Bladder microvascular endothelial cell (primary cell): ENCODE measurements around the gene C22orf15. TPM values are rescaled to one million over a fixed set of nuclear protein-coding genes. Genes with fewer than 3 reads are reported as not detected.

Experiments
- total RNA-seq: library from RNA; depleted of rRNA; stranded (reverse); fragments of >200 nt; gene quantifications from 2 replicates; pipeline ENCODE4 v1.2.3, GENCODE V29; 2014

The C22orf15 gene, protein sequence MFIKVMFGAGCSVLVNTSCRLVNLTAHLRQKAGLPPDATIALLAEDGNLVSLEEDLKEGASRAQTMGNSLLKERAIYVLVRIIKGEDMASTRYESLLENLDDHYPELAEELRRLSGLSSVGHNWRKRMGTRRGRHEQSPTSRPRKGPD
- total RNA-seq, result 0.13 and 0.81 TPM in 2 replicates

DNA sequence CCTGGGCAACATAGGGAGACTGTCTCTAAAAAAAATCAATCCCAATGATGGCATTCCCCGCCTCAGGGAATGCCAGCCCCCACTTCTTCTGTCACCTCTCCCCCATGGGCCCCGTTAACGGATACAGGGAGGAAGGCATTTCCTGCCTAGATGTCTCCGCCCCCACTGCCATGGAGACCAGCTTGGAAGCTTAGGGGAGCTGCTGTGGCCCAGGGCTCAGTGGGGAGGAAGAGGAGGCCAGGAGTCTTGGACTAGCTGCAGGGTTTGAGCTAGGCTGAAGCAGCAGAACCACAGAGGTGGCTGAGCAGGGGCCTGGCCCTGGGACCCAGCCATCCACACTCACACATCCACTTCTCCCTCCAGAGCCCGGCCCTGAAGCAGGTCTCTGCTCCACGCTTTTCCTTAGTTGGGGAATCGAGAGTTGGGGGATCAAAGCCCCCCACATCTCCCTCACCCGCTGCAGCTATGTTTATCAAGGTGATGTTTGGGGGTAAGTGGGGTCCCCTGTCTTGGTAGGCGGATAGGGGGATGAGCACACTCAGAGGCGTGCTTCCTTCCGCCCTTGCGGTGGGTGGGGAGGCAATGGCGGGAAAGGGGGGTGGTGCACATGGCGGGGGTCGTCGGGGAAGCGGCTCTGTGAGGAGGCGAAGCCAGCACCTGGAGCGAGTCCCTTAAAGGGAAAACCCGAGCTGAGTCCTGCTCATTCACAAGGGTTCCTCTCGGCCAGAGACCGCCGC is at the start of gene C22orf15:
Gene C22orf15, plus strand, starts transcription at position 149 of the 737 bp plus-strand sequence. Its CDS starts 317 bp downstream, at position 466.

DNA sequence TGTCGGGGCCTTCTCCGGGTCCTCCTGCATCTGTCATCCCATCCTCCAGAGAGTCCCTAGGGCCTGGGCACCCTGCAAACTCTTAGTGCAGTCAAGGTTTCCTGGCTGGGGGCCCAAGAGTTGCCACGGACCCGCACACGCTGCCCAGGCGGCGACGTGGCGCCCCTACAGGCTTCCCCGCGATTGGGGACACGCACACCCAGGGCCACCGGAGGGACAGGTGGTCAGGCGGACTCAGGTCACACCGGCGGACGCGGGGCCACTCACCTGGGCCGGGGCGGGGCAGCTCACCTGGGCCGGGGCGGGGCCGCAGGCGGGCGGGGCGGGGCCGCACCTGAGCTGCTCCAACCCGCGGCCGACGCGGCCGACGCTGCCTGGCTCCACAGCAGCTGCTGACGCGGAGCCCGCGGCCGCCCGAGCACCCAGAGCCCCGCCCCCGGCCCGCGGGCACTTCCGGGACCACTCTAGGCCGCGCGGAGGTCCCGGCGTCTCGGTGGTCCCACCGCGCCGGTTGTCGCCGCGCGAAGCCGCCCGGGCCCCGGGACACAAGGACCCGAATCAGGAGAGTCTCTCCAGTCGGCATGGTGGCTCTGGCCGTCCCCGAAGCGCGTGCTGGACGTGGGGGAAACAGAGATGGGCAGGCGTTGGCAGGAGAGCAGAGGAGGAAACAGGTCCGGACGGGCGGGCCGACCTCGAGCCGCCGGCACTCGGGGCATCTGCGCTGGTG is 11.9 kb upstream of the C22orf15 start, which contains the start of gene ZNF70:
Gene ZNF70, minus strand, starts transcription at position 399 of the 727 bp plus-strand sequence. CDS start 5,972 bp downstream, outside the sequence.

DNA sequence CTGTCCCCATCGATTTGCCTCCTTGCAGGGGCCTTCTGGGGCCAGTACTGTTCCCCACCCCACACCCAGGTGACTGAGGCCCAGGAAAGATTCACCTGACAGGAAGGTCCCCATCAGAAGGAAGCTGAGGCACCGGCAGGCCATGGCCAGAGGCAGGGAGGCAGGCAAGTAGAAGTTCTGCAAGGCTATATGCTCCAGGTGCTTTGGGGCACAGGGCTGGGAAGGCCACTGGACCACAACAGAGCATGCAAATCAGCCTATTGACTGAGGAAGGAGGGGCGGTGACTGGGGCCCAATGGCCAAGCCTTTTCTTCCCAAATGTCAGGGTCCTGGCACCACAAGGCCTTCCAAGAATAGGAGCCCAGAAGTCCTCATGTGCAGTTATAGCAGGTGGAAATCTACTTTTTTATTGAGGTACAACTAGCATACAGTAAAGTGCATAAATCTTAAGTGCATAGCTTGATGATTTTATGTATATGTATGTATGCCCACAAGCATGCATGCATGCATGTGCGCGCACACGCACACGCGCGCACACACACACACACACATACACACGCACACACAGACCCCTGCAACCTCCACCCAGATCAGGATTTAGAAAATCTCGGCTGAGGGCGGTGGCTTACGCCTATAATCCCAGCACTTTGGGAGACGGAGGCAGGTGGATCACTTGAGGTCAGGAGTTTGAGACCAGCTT is 8.4 kb upstream of the C22orf15 start, which contains the start of gene VPREB3:
Gene VPREB3, minus strand, starts transcription at position 206 of the 700 bp plus-strand sequence. Its CDS starts 62 bp downstream, at position 144.

DNA sequence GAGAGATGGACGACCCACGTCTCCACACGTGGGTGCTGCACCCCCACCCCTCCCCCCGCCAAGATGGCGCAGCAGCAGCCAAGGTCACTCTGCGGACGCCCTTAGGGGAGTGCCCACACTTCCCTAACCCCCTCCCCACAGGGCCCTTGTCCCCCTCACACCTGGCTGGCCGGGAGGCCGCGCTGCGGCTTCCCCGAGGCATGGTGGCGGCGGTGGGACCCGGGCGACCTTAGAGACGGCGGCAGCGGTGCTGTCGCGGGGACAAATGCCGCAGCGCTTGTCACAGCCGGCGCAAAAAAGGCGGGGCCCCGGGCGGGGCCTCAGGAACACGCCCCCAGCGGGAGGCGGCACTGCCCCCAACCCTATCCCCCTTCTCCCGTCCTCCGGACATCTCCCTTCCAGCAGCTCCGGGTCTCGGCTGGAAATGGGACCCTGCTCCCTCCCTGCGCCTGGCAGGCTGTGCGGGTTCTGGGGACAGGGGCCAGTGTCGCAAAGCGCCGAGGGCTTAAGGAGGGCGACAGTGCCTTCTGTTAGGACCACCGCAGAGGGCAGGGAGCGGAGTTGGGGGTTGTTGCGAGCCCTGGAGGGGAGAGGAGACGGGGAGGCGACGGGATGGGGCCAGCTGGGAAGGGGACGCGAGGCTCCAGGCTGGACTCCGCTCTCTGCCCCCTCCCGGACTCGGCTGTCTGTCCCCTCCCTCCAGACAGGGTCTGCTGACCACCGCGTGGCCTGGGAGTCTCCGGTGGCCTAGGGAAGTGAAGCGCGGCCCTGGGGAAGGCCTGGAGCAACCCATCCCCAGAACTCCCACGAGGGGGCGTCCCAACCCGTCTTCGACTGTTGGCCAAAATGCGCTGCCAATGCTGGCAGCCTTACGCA is 5.1 kb downstream of the C22orf15 start, which contains the start of gene CHCHD10:
Gene CHCHD10, minus strand, starts transcription at position 300 of the 876 bp plus-strand sequence. Its CDS starts 98 bp downstream, at position 202.

DNA sequence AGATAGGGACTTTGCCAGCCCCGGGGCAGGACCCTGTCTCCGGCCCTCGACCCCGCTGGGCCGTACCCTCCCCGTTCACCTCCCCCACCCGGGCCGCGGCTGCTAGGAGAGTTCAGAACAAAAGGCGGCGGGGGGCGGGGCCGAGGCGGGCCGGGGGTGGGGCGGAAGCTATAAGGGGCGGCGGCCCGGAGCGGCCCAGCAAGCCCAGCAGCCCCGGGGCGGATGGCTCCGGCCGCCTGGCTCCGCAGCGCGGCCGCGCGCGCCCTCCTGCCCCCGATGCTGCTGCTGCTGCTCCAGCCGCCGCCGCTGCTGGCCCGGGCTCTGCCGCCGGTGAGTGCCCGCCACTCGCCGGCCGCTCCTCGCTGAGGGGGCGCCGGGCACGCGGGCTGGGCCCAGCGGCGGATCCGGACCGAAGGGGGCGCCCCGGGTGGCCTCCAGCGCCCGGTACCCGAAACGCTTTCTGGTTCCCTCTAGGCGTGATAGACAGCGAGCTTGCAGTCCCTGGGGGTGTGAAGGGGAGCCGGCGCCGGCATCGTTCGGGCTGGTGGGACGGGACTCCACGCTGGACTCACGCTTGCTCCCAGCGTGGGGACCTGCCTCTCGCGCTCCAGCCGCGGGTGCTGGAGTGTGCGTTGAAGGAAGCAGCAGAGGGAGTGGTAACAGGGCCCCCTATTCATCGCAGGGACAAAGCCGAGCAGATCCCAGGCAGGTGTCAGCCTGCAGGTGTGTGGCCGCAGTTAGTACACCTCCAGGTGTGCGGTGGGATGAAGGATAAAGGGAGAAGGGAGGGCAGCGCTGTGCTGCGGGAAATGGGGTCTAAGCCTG is 10.1 kb downstream of the C22orf15 start, which contains the start of gene MMP11:
Gene MMP11, plus strand, starts transcription at position 201 of the 825 bp plus-strand sequence. Its CDS starts 22 bp downstream, at position 223.

DNA sequence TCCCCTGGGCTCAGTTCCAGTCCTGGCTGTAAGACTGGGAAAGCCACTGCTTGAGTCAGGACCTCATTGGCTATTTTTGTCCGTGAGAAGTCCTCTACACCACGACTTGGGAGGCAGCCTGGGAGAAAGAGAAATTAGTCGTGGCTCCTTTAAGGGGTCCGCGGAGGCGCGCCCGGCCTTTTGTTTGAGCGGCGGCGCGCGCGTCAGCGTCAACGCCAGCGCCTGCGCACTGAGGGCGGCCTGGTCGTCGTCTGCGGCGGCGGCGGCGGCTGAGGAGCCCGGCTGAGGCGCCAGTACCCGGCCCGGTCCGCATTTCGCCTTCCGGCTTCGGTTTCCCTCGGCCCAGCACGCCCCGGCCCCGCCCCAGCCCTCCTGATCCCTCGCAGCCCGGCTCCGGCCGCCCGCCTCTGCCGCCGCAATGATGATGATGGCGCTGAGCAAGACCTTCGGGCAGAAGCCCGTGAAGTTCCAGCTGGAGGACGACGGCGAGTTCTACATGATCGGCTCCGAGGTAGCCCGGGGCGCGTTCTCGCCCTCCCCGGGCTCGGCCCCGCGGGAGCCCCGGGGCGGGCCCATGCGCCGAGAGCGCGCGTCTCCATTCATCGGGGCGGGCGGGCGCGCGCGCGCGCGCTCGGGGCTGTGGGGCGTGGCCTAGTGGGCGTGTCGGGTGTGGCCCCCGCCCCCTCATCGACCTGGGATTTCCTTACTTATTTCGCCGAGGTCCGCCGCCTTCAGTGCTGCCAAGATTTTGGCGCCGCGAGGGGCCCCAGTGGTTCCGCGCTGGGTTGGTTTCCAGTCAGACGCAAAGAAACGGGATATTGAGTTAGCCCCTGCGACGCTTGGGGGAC is 24.2 kb downstream of the C22orf15 start, which contains the start of gene SMARCB1:
Gene SMARCB1, plus strand, starts transcription at position 215 of the 848 bp plus-strand sequence. Its CDS starts 204 bp downstream, at position 419.

Other genes with a start within 250 kb of the C22orf15 start
- not detected in 2 replicates for gene IGLL1, start 182.7 kb upstream of the C22orf15 start, total RNA-seq
- gene DRICH1, start 130.7 kb upstream of the C22orf15 start, total RNA-seq, result 0.06 TPM in 1 of 2 replicates, not detected in the other
- gene RGL4, start 72.0 kb upstream of the C22orf15 start, total RNA-seq, result not detected in 2 replicates
- gene ZNF70, start 11.9 kb upstream of the C22orf15 start, total RNA-seq, result 1.1 and 3.1 TPM in 2 replicates
- not detected in 2 replicates for gene VPREB3, start 8.6 kb upstream of the C22orf15 start, total RNA-seq
- gene CHCHD10, start 5.0 kb downstream of the C22orf15 start, total RNA-seq, result 2.8 and 5.4 TPM in 2 replicates
- gene MMP11, start 9.9 kb downstream of the C22orf15 start, total RNA-seq, result 1.9 and 8.6 TPM in 2 replicates
- gene SMARCB1, start 24.0 kb downstream of the C22orf15 start, total RNA-seq, result 17.0 and 26.8 TPM in 2 replicates
- gene DERL3, start 76.0 kb downstream of the C22orf15 start, total RNA-seq, result 0.38 and 0.49 TPM in 2 replicates
- 2.8 and 7.9 TPM in 2 replicates for gene SLC2A11, start 94.9 kb downstream of the C22orf15 start, total RNA-seq
- gene MIF, start 131.4 kb downstream of the C22orf15 start, total RNA-seq, result 164 and 291 TPM in 2 replicates
- gene GSTT2B, start 198.2 kb downstream of the C22orf15 start, total RNA-seq, result 1.3 and 7.0 TPM in 2 replicates
- gene DDTL, start 203.9 kb downstream of the C22orf15 start, total RNA-seq, result 0.25 and 1.1 TPM in 2 replicates
- 65.6 and 81.6 TPM in 2 replicates for gene DDT, start 211.5 kb downstream of the C22orf15 start, total RNA-seq
- not detected in 2 replicates for gene GSTT2, start 217.1 kb downstream of the C22orf15 start, total RNA-seq
- not detected in 2 replicates for gene GSTT4, start 242.5 kb downstream of the C22orf15 start, total RNA-seq
- gene CABIN1, start 248.3 kb downstream of the C22orf15 start, total RNA-seq, result 28.5 and 57.3 TPM in 2 replicates